ENCODE data around the gene FGF19. TPM values are rescaled to one million over a fixed set of nuclear protein-coding genes. Genes with fewer than 3 reads are reported as not detected.

FGF19 gene
- total RNA-seq, 1 donor from 2014 or later = not detected

GRCh38 chr11:69664103-69664775 lies 39.6 kb downstream of the FGF19 start:
- H3K27ac Mint-ChIP-seq (ENCODE audit: unreplicated experiment) = no peak overlapping the region
- H3K4me1 Mint-ChIP-seq (ENCODE audit: unreplicated experiment) = no peaks in the 10 kb centered on the region
- H3K9me3 Mint-ChIP-seq (ENCODE audit: unreplicated experiment) = no peaks in the 10 kb centered on the region
- TF ChIP-seq, protein P1, sequence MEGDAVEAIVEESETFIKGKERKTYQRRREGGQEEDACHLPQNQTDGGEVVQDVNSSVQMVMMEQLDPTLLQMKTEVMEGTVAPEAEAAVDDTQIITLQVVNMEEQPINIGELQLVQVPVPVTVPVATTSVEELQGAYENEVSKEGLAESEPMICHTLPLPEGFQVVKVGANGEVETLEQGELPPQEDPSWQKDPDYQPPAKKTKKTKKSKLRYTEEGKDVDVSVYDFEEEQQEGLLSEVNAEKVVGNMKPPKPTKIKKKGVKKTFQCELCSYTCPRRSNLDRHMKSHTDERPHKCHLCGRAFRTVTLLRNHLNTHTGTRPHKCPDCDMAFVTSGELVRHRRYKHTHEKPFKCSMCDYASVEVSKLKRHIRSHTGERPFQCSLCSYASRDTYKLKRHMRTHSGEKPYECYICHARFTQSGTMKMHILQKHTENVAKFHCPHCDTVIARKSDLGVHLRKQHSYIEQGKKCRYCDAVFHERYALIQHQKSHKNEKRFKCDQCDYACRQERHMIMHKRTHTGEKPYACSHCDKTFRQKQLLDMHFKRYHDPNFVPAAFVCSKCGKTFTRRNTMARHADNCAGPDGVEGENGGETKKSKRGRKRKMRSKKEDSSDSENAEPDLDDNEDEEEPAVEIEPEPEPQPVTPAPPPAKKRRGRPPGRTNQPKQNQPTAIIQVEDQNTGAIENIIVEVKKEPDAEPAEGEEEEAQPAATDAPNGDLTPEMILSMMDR (IDR thresholded peaks at IDR 0.05) = no peak
- H3K4me3 Mint-ChIP-seq (ENCODE audit: unreplicated experiment) = no peak overlapping the region
- H3K27me3 Mint-ChIP-seq (ENCODE audit: unreplicated experiment) = no peaks in the 10 kb centered on the region
- DNase-seq (ENCODE audit: extremely low spot score, unreplicated experiment) = no peak
- peaks cover 20% of the 10 kb centered on the region for H3K36me3 Mint-ChIP-seq (ENCODE audit: unreplicated experiment)

GRCh38 chr11:69663326-69663725 lies 40.5 kb downstream of the FGF19 start:
- Mint-ChIP-seq H3K27me3 (ENCODE audit: unreplicated experiment) (no peaks in the 10 kb centered on the region), H3K4me1 (ENCODE audit: unreplicated experiment) (no peaks in the 10 kb centered on the region), H3K36me3 (ENCODE audit: unreplicated experiment) (peaks cover 16% of the 10 kb centered on the region), H3K4me3 (ENCODE audit: unreplicated experiment) (no peak overlapping the region), H3K9me3 (ENCODE audit: unreplicated experiment) (no peaks in the 10 kb centered on the region), H3K27ac (ENCODE audit: unreplicated experiment) (no peak overlapping the region)
- TF ChIP-seq, protein P1 (IDR thresholded peaks at IDR 0.05) = no peak
- no peak for DNase-seq (ENCODE audit: extremely low spot score, unreplicated experiment)

DNA sequence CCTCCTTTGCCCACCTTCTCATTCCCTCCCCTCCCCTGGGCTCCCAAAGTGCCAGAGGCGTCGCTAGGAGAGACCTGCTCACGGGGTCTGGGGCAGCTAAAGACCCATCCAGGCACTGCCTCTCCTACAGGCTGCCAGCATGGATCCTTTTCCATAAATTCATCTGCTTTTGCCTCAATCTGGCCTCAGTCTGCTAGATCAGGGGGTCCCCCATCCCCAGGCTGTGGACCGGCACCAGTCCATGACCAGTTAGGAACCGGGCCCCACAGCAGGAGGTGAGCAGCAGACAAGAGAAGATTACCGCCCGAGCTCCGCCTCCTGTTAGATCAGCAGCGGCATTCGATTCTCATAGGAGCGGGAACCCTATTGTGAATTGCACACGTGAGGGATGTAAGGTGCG lies 41.0 kb downstream of the FGF19 start:
- H3K36me3 Mint-ChIP-seq (ENCODE audit: unreplicated experiment) = peaks cover 14% of the 10 kb centered on the region
- H3K9me3 Mint-ChIP-seq (ENCODE audit: unreplicated experiment) = no peaks in the 10 kb centered on the region
- TF ChIP-seq, protein P1 (IDR thresholded peaks at IDR 0.05) = no peak
- no peaks in the 10 kb centered on the region for H3K27me3 Mint-ChIP-seq (ENCODE audit: unreplicated experiment)
- no peak overlapping the region for H3K27ac Mint-ChIP-seq (ENCODE audit: unreplicated experiment)
- H3K4me3 Mint-ChIP-seq (ENCODE audit: unreplicated experiment) = no peak overlapping the region
- no peaks in the 10 kb centered on the region for H3K4me1 Mint-ChIP-seq (ENCODE audit: unreplicated experiment)
- DNase-seq (ENCODE audit: extremely low spot score, unreplicated experiment) = no peak

DNA sequence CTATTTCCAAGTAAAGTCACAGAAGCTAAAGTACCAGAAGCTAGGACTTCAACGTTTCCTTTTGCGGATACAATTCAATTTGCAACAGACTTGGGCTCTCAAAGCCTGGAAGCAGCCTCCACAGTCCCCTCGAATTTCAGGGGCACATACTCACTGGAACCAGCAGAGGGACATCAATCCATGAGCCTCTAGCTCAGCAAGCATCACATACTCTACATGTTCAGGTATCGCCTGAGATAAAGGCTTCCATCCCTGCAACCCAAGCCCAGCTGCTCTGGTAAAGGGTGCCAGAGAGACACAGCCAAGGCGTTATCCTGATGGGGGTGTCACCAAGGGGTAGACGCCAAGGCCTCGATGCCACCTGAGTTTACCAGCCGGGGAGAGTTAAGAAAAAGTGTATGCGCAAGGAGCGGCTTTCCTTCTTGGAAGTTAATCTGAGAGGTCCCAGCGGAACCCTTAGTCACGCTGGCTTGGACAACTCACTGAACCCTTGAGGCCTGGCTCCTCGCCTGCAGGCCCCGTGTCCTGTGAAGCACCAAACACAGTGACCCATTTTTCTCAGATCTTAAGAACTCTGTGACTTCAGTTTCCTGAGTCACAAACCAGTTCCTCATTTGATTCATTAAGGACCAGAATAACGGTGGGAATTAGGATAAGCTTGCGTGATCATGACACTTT lies 41.7 kb downstream of the FGF19 start:
- TF ChIP-seq, protein P1 (IDR thresholded peaks at IDR 0.05) = peak; percentile 7
- Mint-ChIP-seq H3K36me3 (ENCODE audit: unreplicated experiment) (peaks cover 8% of the 10 kb centered on the region), H3K4me3 (ENCODE audit: unreplicated experiment) (no peak overlapping the region), H3K27ac (ENCODE audit: unreplicated experiment) (no peak overlapping the region), H3K4me1 (ENCODE audit: unreplicated experiment) (no peaks in the 10 kb centered on the region), H3K27me3 (ENCODE audit: unreplicated experiment) (no peaks in the 10 kb centered on the region), H3K9me3 (ENCODE audit: unreplicated experiment) (no peaks in the 10 kb centered on the region)
- DNase-seq (ENCODE audit: extremely low spot score, unreplicated experiment) = no peak

DNA sequence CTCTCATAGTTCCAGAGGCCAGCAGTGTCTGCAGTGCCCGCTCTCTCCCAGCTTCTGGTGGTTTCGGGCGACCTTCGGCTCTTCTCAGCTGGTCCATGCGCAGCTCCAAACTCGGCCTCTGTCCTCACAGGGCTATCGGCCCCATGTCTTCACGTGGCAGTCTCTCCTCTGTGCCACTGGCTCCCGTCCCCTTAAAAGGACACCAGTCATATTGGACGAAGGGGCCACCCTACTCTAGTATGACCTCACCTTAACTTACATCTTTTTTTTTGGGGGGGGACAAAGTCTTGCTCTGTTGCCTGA lies 42.5 kb downstream of the FGF19 start:
- peaks cover 8% of the 10 kb centered on the region for H3K36me3 Mint-ChIP-seq (ENCODE audit: unreplicated experiment)
- H3K4me3 Mint-ChIP-seq (ENCODE audit: unreplicated experiment) = no peak overlapping the region
- H3K27me3 Mint-ChIP-seq (ENCODE audit: unreplicated experiment) = no peaks in the 10 kb centered on the region
- TF ChIP-seq, protein P1 (IDR thresholded peaks at IDR 0.05) = no peak
- no peaks in the 10 kb centered on the region for H3K4me1 Mint-ChIP-seq (ENCODE audit: unreplicated experiment)
- no peak for DNase-seq (ENCODE audit: extremely low spot score, unreplicated experiment)
- H3K9me3 Mint-ChIP-seq (ENCODE audit: unreplicated experiment) = no peaks in the 10 kb centered on the region
- no peak overlapping the region for H3K27ac Mint-ChIP-seq (ENCODE audit: unreplicated experiment)

Measured in osteocyte (in vitro differentiated cells).